Central memory CD8-positive, alpha-beta T cell (primary cell): ENCODE results near the gene BYSL.
"Not testable (repeated sequence)": the region's sequence is repeated elsewhere in the genome, so short reads cannot be mapped to it uniquely, and the experiment has no call there.

Experiments used
- ATAC-seq: fragments of 150-1000 bp; cut with Tn5 transposase; replicated peaks from 2 replicates; pipeline ENCODE4 v1.10.0; 2022; ENCODE audit warnings: mild to moderate bottlenecking, moderate FRiP score, moderate number of reproducible peaks; ENCODE audit not compliant: poor library complexity, severe bottlenecking; ENCODE audit errors: extremely low read depth
- DNase-seq, 2 donors: peaks; one replicate each; pipeline ENCODE4 v3.0.0; 2021; ENCODE audit warnings: low spot score in 2 of 2
- H3K27ac Mint-ChIP-seq: one replicate; pipeline ENCODE4 v1.8.0; 2022; ENCODE audit warnings: low read depth, mild to moderate bottlenecking, moderate library complexity, mixed read lengths
- H3K27me3 Mint-ChIP-seq: one replicate; pipeline ENCODE4 v1.8.0; 2022; ENCODE audit warnings: mixed read lengths
- H3K36me3 Mint-ChIP-seq: one replicate; pipeline ENCODE4 v1.8.0; 2022; ENCODE audit warnings: mild to moderate bottlenecking, moderate library complexity, mixed read lengths; ENCODE audit not compliant: insufficient read depth
- H3K4me1 Mint-ChIP-seq: one replicate; pipeline ENCODE4 v1.8.0; 2022; ENCODE audit warnings: mixed read lengths
- H3K4me3 Mint-ChIP-seq: one replicate; pipeline ENCODE4 v1.8.0; 2022; ENCODE audit warnings: mild to moderate bottlenecking, moderate library complexity, mixed read lengths
- H3K9me3 Mint-ChIP-seq: one replicate; pipeline ENCODE4 v1.8.0; 2022; ENCODE audit warnings: mixed read lengths

BYSL gene

GRCh38 chr6:41939848-41940758, 18.8 kb downstream of the BYSL start:
- Mint-ChIP-seq H3K27ac (peak overlapping the region; percentile 92), H3K4me1 (peaks cover 67% of the 10 kb centered on the region), H3K36me3 (peaks cover 45% of the 10 kb centered on the region), H3K4me3 (peak overlapping the region; percentile 95), H3K9me3 (no peaks in the 10 kb centered on the region), H3K27me3 (no peaks in the 10 kb centered on the region)
- DNase-seq (no peak), ATAC-seq (no peak)

GRCh38 chr6:41940759-41941279, 19.5 kb downstream of the BYSL start:
- ATAC-seq (peak; percentile 12), DNase-seq (peak in 1 of 2 donors; percentile 30)
- peaks cover 42% of the 10 kb centered on the region for H3K36me3 Mint-ChIP-seq
- H3K9me3 Mint-ChIP-seq = no peaks in the 10 kb centered on the region
- peak overlapping the region; percentile 92 for H3K27ac Mint-ChIP-seq
- H3K27me3 Mint-ChIP-seq = no peaks in the 10 kb centered on the region
- H3K4me1 Mint-ChIP-seq = peaks cover 64% of the 10 kb centered on the region
- H3K4me3 Mint-ChIP-seq = peak overlapping the region; percentile 95

- peak within 1 kb of the TSS; percentile 95 for H3K4me3 Mint-ChIP-seq
- H3K9me3 Mint-ChIP-seq = no peaks in the 10 kb centered on the region
- DNase-seq = peak; percentile 65 to 67
- peaks cover 60% of the 10 kb centered on the region for H3K4me1 Mint-ChIP-seq
- peak within 1 kb of the TSS; percentile 92 for H3K27ac Mint-ChIP-seq
- H3K27me3 Mint-ChIP-seq = no peaks in the 10 kb centered on the region
- ATAC-seq = peak; percentile 64
- H3K36me3 Mint-ChIP-seq = peaks cover 36% of the 10 kb centered on the region
Measured at GRCh38 chr6:41941280-41942066, 20.2 kb downstream of the BYSL start, which contains the start of gene CCND3. CCND3 (minus strand) TSS chr6:41941808; CDS start chr6:41941649, 159 bp downstream.

- DNase-seq (no peak), ATAC-seq (peak; percentile 26)
- Mint-ChIP-seq H3K36me3 (peaks cover 32% of the 10 kb centered on the region), H3K9me3 (no peaks in the 10 kb centered on the region), H3K27ac (peak overlapping the region; percentile 77), H3K27me3 (no peaks in the 10 kb centered on the region), H3K4me1 (peaks cover 55% of the 10 kb centered on the region), H3K4me3 (peak overlapping the region; percentile 95)
Measured at GRCh38 chr6:41942067-41942851, 21.0 kb downstream of the BYSL start.

GRCh38 chr6:41942882-41943281, 21.6 kb downstream of the BYSL start:
- H3K4me3 Mint-ChIP-seq = peak overlapping the region; percentile 95

GRCh38 chr6:41943456-41943855, 22.2 kb downstream of the BYSL start:
- Mint-ChIP-seq H3K27ac (no peak overlapping the region), H3K36me3 (peaks cover 31% of the 10 kb centered on the region), H3K4me1 (peaks cover 53% of the 10 kb centered on the region), H3K4me3 (no peak overlapping the region), H3K9me3 (no peaks in the 10 kb centered on the region), H3K27me3 (no peaks in the 10 kb centered on the region)
- ATAC-seq (no peak), DNase-seq (no peak)

More at GRCh38 chr6:41942882-41943281, 21.6 kb downstream of the BYSL start:
- not testable (repeated sequence) for ATAC-seq, H3K27me3 Mint-ChIP-seq, H3K9me3 Mint-ChIP-seq, DNase-seq, H3K27ac Mint-ChIP-seq
- peaks cover 30% of the 10 kb centered on the region for H3K36me3 Mint-ChIP-seq
- H3K4me1 Mint-ChIP-seq = peaks cover 55% of the 10 kb centered on the region

GRCh38 chr6:41947581-41948220, 26.4 kb downstream of the BYSL start:
- Mint-ChIP-seq H3K4me3 (peak overlapping the region; percentile 8), H3K27me3 (no peaks in the 10 kb centered on the region), H3K36me3 (peaks cover 20% of the 10 kb centered on the region), H3K4me1 (peaks cover 41% of the 10 kb centered on the region), H3K9me3 (no peaks in the 10 kb centered on the region), H3K27ac (peak overlapping the region; percentile 86)
- no peak for DNase-seq
- no peak for ATAC-seq

- Mint-ChIP-seq H3K9me3 (no peaks in the 10 kb centered on the region), H3K27ac (no peak overlapping the region), H3K36me3 (peaks cover 37% of the 10 kb centered on the region), H3K27me3 (no peaks in the 10 kb centered on the region), H3K4me1 (peaks cover 64% of the 10 kb centered on the region), H3K4me3 (no peak overlapping the region)
- ATAC-seq = no peak
- no peak for DNase-seq
Measured at GRCh38 chr6:41954668-41955067, 33.4 kb downstream of the BYSL start.

GRCh38 chr6:41955412-41955811, 34.1 kb downstream of the BYSL start:
- no peak overlapping the region for H3K27ac Mint-ChIP-seq
- no peak overlapping the region for H3K4me3 Mint-ChIP-seq
- ATAC-seq (no peak), DNase-seq (no peak)
- H3K4me1 Mint-ChIP-seq = peaks cover 65% of the 10 kb centered on the region
- H3K9me3 Mint-ChIP-seq = no peaks in the 10 kb centered on the region
- peaks cover 34% of the 10 kb centered on the region for H3K36me3 Mint-ChIP-seq
- no peaks in the 10 kb centered on the region for H3K27me3 Mint-ChIP-seq

- H3K27ac Mint-ChIP-seq = no peak overlapping the region
Measured at GRCh38 chr6:41957117-41957516, 35.8 kb downstream of the BYSL start.

GRCh38 chr6:41958022-41958856, 36.9 kb downstream of the BYSL start:
- Mint-ChIP-seq H3K4me1 (peaks cover 67% of the 10 kb centered on the region), H3K27ac (peak overlapping the region; percentile 67), H3K9me3 (no peaks in the 10 kb centered on the region), H3K36me3 (peaks cover 29% of the 10 kb centered on the region), H3K27me3 (no peaks in the 10 kb centered on the region), H3K4me3 (no peak overlapping the region)
- DNase-seq (no peak), ATAC-seq (no peak)

More at GRCh38 chr6:41957117-41957516, 35.8 kb downstream of the BYSL start:
- peaks cover 72% of the 10 kb centered on the region for H3K4me1 Mint-ChIP-seq
- H3K9me3 Mint-ChIP-seq = no peaks in the 10 kb centered on the region
- ATAC-seq (no peak), DNase-seq (no peak)
- H3K4me3 Mint-ChIP-seq = no peak overlapping the region
- H3K27me3 Mint-ChIP-seq = no peaks in the 10 kb centered on the region
- H3K36me3 Mint-ChIP-seq = peaks cover 32% of the 10 kb centered on the region
